ENCODE measurements around the gene FAM199X.

Gene FAM199X

DNA sequence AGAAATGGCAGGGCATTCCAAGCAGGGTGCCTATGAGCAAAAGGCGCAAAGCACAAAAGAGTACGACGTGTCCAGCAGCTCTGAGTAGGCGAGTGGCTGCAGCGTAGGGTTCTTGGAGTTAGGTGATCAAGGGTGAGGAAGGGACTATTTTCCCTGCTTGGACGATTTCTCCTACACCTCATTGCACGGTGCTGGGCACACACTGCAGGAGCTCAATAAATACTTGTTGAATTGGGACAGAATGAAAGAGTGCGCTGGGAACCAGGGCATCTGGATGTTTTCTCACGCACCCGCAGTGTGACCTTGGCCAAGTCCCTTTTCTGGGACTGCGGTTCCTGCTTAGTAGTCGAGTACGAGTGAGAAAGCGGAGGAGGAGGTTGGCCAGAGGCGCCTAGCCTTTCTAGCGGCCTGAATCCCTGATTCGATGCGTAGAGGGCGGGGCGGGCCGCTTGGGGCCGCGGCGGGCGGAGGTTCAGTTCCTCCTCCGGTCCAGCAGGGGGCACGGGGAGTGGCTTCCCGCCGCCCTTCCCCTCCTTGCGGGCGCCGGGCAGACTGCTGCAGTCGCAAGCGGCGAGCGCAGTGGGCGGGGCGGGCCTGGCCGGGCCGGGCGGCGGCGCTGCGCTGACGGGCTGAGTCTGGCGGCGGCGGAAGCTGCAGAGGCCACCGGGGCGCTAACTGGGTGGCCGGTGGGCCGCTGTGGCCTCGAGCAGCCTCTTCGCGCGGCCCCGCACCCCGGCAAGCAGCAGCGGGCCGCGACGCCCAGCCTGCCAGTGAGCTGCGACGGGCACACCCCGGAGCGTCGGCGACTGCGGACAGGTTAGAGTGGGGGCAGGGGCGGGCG lies at the start of gene FAM199X:
FAM199X (plus strand) TSS at position 560 of the 841 bp plus-strand sequence. CDS start 333 bp downstream, outside the sequence.
- DNase-seq (ENCODE audit: low read depth in 2 of 2): peak; percentile 48 to 59

DNA sequence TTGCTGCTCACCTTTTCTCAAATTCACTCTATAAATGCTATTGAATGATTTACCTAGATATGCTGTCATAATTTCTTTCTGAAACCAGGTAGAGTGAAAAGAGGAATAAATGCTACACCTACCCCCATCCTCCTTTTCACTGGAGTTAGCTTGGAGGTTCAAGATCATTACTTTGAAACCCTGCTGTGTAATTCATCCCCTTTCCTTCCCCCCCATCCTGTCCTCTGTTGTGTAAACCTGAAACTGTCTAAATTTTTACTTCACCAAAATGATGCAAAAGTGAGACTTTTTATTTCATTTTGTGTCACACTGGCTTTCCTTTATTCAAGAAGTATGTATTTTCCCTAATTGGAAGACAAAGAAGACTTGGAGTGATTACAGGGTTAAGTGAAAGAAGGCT lies 48.5 kb upstream of the FAM199X start:
- no peak for DNase-seq (ENCODE audit: low read depth in 2 of 2)

DNA sequence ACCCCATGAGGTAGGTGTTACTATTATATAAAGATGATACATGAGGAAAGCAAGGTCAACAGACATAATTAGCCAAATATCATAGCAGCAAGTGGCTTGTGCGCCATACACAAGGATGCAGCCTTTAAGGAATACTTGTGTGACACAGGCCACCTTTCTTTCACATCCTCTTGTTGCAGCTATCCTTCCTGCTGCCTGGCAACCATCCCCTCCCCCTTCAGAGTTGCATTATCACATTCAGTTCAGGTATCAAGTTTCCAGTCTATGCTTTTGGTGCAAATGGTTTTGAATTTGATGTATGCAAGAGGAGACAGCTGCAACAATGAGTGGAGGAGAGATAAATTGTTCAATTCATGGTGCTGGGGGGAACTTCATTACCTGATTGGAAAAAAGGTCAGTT lies 47.5 kb upstream of the FAM199X start:
- no peak for DNase-seq (ENCODE audit: low read depth in 2 of 2)

DNA sequence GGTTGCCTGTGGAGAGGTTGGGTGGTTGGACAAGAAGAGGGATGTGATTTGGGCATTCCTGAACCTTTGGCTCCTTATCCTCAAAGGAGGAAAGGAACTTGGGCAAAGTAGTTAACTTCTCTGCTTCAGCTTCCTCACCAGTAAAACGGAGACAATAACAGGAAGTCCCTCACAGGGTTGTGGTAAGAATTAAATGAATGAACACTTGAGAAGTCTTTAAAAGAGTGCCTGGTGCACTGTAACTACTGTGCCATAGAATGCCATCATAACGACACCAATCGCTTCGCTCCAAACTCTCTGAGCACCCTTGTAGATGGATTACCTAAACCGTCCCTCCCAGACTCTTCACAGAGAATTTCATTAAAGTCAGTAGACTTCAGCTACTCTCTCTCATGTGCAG lies 43.4 kb upstream of the FAM199X start:
- no peak for DNase-seq (ENCODE audit: low read depth in 2 of 2)

DNA sequence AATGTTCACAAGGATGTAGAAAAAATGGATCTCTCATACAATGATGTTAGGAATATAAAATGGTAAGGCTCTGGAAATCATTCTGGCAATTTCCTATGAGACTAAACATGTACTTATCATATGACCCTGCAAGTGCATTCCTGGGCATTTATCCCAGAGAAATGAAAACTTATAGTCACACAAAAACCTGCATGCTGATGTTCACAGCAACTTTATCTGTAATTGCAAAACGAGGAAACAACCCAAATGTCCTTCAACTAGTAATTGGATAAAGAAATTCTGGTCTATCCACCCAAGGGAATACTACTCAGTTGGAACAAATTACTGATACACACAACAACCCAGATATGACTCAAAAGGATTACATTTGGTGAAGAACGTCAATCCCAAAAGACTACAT lies 39.4 kb upstream of the FAM199X start:
- no peak for DNase-seq (ENCODE audit: low read depth in 2 of 2)

DNA sequence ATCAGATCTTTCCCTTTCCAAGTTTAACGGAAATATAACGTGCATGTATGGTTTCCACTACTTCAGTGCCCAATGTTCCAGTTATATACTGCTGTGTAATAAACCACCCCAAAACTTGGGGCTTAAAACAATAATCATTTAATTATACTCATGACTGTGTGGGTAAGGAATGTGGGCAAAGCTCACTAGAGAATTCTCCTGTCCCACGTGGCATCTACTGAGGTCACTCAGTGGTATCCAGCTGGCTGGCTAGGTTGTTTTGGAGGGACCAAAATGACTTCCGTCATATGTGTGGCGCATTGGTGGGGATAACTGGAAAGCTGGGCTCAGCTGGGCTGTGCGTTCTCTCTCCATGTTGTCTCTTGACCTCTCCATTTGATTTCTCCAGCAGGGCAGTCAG lies 35.4 kb upstream of the FAM199X start:
- DNase-seq (ENCODE audit: low read depth in 2 of 2): no peak

DNA sequence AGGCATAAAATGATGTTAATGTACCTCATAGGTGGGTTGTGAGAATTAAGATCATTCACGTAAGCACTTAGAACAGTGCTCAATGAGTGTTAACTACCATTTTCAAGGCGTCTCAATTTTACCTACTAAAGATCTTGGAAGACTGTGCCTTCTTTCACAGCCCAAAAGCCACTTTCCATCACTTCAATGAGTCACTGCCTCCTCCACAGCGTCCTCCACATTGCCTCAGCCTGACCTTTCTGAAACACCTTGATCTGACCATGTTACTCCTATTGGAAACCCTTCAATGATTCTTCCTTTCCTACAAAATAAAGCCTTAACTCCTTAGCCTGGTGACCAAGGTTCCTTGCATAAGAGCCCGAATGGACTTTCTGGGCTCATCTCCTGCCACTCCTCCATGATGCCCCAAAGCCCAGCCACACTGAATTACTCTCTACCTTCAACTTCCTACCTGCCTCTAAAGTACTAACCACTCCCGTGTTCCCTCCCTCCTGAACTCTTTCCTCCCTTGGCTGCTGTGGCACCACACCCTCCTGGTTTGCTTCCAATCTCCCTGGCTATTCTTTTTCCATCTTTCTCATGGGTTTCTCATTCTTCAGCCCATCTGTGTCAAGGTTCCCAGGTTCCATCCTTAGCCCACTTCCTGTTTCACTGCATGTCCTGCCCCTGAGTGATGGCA lies 31.5 kb upstream of the FAM199X start:
- no peak for DNase-seq (ENCODE audit: low read depth in 2 of 2)

DNA sequence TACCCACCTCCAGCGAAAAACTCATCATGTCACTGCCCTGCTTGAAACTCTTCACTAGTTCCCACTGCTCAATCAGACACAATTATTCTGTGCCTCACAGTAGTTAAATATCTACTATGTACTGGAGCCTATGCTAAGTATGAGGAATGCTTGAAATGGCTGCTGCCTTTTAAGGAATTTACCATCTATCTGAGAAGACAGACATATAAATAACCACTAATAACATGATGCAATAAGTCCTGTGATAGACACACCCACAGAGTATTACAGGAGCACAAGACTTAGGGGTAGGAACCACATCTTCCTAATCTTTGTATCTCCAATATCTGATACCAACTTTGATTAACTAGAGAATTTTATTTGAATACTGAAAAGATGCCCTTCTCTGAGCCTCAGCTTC lies 30.6 kb upstream of the FAM199X start:
- no peak for DNase-seq (ENCODE audit: low read depth in 2 of 2)

DNA sequence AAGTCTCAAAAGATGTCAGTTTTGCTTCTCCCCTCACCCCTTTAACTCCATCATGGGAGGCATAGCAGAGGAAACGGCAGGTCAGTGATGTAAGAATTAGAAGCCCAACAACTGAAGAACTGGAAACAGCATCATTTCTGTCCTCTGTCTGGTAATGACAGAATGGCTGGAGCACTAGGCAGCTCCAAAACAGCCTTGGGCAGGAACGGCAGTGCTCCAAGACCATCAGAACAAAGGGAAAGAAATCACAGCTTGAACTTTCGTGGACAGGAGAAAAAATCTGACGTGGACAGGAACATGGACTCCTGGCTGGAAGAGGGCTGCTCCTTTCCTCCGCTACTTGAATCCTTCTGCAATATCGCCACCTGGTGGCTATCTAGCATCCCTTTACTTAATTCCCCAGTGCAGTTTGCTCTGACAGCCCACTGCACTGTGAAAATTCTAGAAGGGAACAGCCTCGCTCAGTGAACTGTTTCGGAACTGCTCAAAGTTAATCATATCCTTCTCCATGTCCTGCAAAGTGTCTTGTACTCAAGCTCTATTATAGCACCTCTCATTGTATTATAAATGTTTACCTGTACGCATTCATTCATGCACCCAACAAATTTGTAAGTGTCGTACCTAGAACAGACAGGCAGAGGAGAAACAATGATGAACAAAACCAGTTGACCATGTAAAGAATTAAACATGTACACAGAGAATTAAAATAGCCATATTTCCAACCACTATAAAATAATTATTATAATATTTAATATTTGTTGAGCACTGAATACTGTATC lies 29.8 kb upstream of the FAM199X start:
- DNase-seq (ENCODE audit: low read depth in 2 of 2): peak in 1 of 2 donors; percentile 7

DNA sequence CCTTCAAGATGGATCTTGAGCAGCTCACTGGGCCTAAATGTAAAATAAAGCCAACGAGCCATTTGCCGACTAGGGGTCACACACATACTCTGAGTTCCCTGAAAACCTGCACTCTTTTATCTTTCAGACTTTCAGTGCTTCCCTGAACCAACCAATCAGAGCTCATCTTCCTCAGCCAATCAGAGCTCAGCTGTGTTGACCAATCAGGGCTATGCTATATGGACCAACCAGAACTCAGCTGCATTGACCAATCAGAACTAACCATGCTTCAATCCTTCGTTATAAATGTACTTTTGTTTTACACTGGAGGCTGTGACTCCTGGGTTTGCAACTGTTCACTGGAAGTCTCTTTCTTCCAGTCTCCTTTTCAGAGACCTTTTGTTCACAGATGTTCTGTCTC lies 28.8 kb upstream of the FAM199X start:
- DNase-seq (ENCODE audit: low read depth in 2 of 2): no peak

DNA sequence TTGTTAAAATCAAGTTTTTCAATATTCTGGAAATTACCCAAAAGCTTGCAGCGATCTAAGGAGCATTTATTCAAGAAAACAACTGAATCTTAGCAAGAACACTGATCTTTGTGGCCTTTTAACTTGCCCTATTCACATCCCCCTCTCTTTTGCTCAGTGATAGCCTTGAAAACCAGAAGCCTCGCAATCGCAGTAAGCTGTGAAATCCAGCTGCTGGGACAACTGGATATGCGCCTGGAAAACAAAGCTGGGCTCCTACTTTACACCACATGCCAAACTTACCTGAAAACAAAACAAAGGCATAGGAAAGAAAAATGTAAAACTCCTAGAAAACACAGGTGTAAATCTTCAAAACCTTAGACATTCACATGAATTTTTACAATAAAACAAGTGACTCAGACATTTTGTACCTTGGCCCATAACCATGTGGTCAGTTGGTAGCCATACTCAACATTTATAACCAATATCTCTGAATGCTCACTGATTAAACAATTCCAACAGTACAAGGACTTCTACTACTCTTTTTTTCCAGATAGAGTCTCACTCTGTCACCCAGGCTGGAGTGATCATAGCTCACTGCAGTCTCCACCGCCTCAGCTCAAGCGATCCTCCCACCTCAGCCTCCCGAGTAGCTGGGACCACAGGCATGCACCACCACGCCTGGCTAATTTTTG lies 25.0 kb upstream of the FAM199X start:
- no peak for DNase-seq (ENCODE audit: low read depth in 2 of 2)

DNA sequence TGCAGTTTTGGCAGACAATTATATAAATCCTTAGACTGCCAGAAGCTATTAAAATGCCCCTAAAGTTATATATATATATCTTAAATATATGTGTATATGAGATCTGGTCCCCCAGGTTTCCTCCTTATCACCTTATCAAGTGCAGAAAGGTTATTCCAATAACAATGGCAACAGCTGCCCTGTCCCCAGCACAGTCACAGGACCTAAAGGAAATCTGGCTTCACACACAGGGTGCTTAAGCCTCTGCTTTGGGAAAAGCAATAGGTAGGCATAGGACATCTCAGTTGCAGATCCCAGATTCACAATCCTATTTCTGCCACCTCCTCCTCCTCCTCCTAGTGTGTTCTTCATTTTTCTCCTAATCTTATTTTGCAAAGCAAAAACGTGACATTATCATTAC lies 15.2 kb upstream of the FAM199X start:
- no peak for DNase-seq (ENCODE audit: low read depth in 2 of 2)

DNA sequence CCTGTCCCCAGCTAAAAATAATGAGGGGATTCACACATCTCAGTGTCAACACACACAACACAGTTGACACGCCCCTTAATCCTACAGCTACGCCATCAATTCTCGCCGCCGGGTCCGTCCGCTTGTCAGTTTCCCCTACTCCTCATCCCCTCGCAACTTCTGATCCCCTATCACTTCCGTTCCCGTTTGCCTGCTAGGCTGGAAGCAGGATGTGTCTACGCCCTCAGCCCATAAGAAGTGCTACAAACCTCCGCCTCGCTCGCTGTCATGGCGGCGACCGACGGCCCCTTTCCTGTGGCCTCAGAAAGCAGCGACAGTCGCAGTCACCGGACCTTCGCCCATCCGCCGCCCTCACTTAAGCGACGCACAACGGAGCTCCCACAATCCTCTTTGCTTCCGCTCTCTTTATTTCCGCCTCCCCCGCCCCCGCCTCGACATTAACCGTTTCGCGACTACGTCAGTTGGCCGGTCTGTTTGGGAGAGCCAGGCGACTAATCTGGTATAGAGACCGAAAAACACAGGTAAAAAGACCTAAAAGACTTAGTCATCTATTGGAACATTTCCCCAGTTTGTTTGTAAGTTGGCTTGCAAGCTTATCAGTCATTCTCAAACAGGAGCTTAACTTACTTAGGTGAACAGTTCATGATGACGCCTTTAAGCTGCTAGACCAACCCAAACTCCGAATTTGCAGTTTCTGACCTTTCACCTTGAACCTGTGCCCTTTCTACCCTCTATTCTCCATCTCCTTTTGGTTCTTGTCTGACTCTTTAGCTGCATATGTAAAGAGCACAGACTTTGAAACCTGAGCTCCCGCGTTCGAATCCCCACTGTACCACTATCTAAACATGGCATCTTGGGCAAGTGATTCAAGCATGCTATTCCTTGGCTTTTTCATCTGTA lies 9.4 kb upstream of the FAM199X start, which contains the start of gene SLC25A53:
SLC25A53 (minus strand) TSS at position 380 of the 900 bp plus-strand sequence. CDS start 51,752 bp downstream, outside the sequence.
- peak; percentile 21 to 31 for DNase-seq (ENCODE audit: low read depth in 2 of 2)

DNA sequence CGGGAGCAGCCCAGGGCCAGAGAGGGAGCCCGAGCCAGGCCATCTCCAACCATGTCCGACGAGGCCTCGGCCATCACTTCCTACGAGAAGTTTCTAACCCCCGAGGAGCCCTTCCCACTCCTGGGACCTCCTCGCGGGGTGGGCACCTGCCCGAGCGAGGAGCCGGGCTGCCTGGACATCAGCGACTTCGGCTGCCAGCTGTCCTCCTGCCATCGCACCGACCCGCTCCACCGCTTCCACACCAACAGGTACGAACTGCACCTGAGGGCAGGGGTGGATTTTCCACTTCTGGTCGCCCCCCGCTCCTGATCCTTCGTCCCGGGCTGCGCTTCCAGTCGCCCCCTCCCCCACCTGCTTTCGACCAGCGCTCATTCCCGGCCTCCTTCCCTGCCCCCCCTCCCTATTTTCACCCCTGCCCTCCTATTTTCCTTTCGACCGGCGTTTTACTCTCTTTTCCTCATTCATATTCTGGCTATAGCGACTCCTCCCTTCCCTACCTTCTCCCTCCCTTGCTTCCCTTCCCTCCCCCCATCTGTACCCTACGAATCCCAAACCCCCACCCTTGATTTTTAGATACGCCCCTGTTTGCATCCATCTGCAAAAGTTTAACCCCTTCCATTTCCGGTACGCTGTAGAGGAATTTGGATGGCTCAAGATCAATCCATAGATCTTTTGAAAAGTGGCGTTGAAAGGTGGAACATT lies 633 bp downstream of the FAM199X start:
- no peak for DNase-seq (ENCODE audit: low read depth in 2 of 2)

DNA sequence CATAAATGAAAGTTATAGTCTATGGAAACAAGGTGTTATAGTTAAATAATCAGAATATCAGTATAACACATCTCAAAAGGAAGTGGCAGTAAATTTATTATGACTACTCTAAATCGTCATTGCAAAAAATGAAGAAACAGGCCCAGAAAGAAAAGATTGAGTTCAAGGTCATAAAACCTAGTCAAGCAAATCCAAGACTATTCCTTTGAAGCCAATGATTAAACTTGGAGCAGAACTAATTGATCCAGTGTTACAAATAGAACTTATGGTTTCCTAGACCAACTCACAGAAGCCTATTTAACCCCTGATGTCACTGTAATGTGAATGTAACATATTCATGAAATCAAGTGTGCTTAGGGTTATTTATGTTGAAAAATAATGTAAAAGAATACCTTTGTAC lies 1.9 kb downstream of the FAM199X start:
- DNase-seq (ENCODE audit: low read depth in 2 of 2): no peak

DNA sequence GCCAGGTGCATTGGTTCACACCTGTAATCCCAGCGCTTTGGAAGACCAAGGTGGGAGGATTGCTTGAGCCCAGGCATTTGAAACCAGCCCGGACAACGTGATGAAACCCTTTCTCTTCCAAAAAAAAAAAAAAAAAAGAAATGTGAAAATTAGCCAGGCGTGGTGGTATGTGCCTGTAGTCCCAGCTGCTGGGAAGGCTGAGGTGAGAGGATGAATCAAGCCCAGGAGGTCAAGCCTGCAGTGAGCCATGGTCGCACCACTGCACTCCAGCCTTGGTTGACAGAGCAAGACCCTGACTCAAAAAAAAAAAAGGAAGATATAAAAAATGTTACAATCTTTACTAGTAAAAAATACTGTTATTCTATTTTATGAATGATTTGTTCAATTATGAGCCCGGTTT lies 5.9 kb downstream of the FAM199X start:
- no peak for DNase-seq (ENCODE audit: low read depth in 2 of 2)

DNA sequence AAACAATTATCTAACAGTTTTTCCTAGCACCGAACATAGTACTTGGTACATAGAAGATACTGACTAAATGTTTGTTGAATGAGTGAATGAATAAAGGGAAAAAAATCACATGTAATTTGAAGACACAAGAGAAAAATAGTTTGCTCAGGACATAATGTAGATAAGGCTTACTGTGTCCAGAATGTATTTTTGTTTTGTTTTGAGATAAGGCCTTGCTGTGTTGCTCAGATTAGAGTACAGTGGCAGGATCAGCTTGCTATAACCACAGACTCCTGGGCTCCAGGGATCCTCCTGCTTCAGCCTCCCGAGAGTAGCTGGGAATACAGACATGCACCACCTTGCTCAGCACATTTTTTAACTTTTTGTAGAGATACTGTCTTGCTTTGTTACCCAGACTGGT lies 6.5 kb downstream of the FAM199X start:
- no peak for DNase-seq (ENCODE audit: low read depth in 2 of 2)

DNA sequence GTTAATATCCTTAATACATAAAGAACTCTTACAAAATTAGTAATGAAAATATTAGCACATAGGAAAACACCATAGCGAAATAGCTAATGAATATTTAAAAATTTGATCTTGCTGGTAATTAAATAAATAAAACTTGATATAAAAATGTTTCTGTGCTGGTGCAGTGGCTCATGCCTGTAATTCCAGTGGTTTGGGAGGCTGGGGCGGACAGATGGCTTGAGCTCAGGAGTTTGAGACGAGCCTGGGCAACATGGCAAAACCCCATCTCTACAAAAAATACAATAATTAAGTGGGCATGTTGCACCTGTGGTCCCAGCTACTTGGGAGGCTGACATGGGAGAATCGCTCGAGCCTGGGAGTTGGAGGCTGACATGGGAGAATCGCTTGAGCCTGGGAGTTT lies 7.6 kb downstream of the FAM199X start:
- DNase-seq (ENCODE audit: low read depth in 2 of 2): no peak

DNA sequence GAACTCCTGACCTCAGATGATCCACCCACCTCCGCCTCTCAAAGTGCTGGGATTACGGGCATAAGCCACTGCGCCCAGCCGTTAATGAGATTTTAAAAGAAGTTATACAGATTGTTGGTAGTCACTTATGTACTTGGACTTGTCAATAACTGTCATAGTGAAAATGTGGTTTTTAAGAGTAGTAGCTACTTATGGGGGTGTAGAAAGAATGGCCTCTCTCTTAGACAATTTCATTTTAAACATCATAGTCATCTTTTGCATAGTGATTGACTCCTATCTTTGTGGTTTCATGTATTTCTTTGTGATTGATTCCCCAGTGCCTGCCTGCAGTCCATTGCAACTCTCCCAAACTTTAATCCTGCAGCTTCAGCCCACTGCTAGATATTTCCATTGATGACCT lies 17.4 kb downstream of the FAM199X start:
- DNase-seq (ENCODE audit: low read depth in 2 of 2): no peak

DNA sequence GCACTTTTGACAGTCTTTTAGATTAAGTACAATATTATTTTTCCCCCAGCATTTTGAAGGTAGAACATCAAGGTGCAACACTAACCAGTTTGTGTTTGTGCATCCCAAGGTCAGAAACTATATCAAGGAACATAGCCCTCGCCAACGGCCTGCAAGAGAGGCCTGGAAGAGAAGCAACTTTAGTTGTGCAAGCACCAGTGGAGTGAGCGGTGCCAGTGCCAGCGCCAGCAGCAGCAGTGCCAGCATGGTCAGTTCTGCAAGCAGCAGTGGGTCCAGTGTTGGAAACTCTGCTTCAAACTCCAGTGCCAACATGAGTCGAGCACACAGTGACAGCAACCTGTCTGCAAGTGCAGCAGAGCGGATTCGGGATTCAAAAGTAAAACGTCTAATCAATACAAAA lies 21.7 kb downstream of the FAM199X start:
- no peak for DNase-seq (ENCODE audit: low read depth in 2 of 2)

All from stimulated activated CD4-positive, alpha-beta T cell treated with anti-CD3 and anti-CD28 coated beads, Interleukin-1b, Interleukin-23, amount 100 ng/mL, for 1 hour (primary cell).